Activated T-helper 1 cell treated with anti-CD3 and anti-CD28 coated beads, Interleukin-12 subunit alpha, Interleukin-12 subunit beta, Interleukin-2, Interleukin-4 antibody, amounts not matched to agents 30 ng/mL and 10 ng/mL and 1 ng/mL, durations not matched to agents 14 hours and 24 hours and 36 hours (primary cell): ENCODE measurements around the gene NCAPH2. TPM values are rescaled to one million over a fixed set of nuclear protein-coding genes. Genes with fewer than 3 reads are reported as not detected.

ENCODE experiments used
- DNase-seq: peaks from one replicate; pipeline ENCODE4 v3.0.0; 2021; ENCODE audit warnings: low spot score
- H3K27ac Mint-ChIP-seq: one replicate; pipeline ENCODE4 v1.8.0; 2021; ENCODE audit warnings: mild to moderate bottlenecking, mixed read lengths
- H3K27me3 Mint-ChIP-seq: one replicate; pipeline ENCODE4 v1.8.0; 2022; ENCODE audit warnings: mild to moderate bottlenecking, moderate library complexity, mixed read lengths; ENCODE audit not compliant: insufficient read depth
- H3K36me3 Mint-ChIP-seq: one replicate; pipeline ENCODE4 v1.8.0; 2021; ENCODE audit warnings: low read depth, mixed read lengths
- H3K4me1 Mint-ChIP-seq: one replicate; pipeline ENCODE4 v1.8.0; 2021; ENCODE audit warnings: low read depth, mixed read lengths
- H3K4me3 Mint-ChIP-seq: one replicate; pipeline ENCODE4 v1.8.0; 2021; ENCODE audit warnings: mild to moderate bottlenecking, moderate library complexity, mixed read lengths
- H3K9me3 Mint-ChIP-seq: one replicate; pipeline ENCODE4 v1.8.0; 2021; ENCODE audit warnings: mixed read lengths
- intact Hi-C: fragments of 100-400 bp; cut with micrococcal nuclease; formaldehyde crosslinking; loops from one replicate; pipeline ENCODE4 v1.15.1; 2024
- total RNA-seq: library from RNA; stranded (reverse); gene quantifications from 2 replicates; pipeline ENCODE4 v1.2.3, GENCODE V29; 2022

Gene NCAPH2
- total RNA-seq, 1 donor from 2014 or later = 133 TPM

DNA sequence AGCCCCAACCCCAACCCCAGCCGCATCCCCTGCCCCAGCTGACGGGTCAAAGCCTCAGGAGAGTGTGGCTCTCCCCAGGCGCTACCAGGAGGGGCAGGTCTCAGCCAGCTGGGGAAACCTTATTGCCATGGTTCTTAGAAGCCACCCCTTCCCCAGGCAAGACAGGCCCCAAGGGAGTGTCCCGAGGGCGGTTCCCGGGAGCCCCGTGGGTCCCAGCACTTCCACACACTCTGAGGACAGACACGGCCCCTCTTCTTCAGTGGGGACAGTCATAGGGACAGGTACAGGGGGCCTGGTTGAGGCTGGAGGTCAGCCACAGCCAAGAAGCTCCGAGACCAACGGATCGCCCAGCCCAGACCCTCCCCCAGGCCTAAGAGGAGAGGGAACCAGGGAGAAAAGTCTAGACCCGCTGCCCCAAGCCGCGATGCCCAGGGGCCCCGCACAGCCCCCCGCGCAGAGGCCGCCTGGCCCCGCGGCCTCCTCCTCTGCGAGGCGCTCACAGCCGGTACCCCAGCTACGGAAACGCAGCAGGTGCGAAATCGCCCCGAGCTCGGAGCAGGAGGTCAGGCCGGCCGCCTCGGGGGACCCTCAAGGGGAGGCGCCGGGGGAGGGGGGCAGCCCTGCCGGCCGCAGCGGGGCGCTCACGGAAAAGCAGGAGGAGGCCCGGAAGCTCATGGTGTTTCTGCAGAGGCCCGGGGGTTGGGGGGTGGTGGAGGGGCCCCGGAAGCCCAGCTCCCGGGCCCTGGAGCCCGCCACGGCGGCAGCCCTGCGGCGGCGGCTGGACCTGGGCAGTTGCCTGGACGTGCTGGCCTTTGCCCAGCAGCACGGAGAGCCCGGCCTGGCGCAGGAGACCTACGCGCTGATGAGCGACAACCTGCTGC is 40.3 kb downstream of the NCAPH2 start:
- no peaks in the 10 kb centered on the region for H3K27me3 Mint-ChIP-seq
- peaks cover 29% of the 10 kb centered on the region for H3K4me1 Mint-ChIP-seq
- intact Hi-C loops = loop anchor here (1.0 kb wide), 2 partner anchors 9 to 14 kb away; partner anchors contain the start of gene SYCE3
- peak overlapping the region; percentile 77 for H3K4me3 Mint-ChIP-seq
- no peaks in the 10 kb centered on the region for H3K9me3 Mint-ChIP-seq
- peak overlapping the region; percentile 82 for H3K27ac Mint-ChIP-seq
- DNase-seq = peak; percentile 51
- H3K36me3 Mint-ChIP-seq = no peaks in the 10 kb centered on the region

DNA sequence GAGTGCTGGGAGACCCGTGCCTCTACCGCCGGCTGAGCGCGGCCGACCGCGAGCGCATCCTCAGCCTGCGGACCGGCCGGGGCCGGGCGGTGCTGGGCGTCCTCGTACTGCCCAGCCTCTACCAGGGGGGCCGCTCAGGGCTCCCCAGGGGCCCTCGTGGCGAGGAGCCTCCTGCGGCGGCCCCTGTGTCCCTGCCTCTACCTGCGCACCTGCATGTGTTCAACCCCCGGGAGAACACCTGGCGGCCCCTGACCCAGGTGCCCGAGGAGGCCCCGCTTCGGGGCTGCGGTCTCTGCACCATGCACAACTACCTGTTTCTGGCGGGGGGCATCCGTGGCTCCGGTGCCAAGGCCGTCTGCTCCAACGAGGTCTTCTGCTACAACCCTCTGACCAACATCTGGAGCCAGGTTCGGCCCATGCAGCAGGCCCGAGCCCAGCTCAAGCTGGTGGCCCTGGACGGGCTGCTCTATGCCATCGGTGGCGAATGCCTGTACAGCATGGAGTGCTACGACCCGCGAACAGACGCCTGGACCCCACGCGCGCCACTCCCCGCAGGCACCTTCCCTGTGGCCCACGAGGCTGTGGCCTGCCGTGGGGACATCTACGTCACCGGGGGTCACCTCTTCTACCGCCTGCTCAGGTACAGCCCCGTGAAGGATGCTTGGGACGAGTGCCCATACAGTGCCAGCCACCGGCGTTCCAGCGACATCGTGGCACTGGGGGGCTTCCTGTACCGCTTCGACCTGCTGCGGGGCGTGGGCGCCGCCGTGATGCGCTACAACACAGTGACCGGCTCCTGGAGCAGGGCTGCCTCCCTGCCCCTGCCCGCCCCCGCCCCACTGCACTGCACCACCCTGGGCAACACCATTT is 41.1 kb downstream of the NCAPH2 start:
- peak overlapping the region; percentile 83 for H3K27ac Mint-ChIP-seq
- peaks cover 29% of the 10 kb centered on the region for H3K4me1 Mint-ChIP-seq
- DNase-seq = no peak
- H3K36me3 Mint-ChIP-seq = no peaks in the 10 kb centered on the region
- peaks cover 3% of the 10 kb centered on the region for H3K27me3 Mint-ChIP-seq
- H3K4me3 Mint-ChIP-seq = peak overlapping the region; percentile 82
- H3K9me3 Mint-ChIP-seq = no peaks in the 10 kb centered on the region
- intact Hi-C loops = loop anchor here (1.0 kb wide), 2 partner anchors 10 to 13 kb away; partner anchors contain the start of gene SYCE3

DNA sequence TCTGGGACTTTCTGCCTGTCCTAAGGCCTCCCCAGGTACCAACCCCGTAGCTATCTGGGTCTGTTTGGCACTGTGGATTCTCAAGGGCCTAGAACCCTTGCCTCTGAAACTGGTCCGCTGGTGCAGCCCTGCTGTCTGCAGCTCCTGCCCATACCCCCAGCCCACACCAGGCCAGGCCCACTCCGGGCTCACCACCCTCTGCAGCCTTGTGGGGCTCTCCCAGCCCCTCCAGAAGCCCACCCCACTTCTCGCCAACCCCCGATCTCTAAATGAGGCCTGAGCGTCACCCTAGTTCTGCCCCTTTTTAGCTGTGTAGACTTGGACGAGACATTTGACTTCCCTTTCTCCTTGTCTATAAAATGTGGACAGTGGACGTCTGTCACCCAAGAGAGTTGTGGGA is 42.4 kb downstream of the NCAPH2 start:
- Mint-ChIP-seq H3K4me1 (peaks cover 18% of the 10 kb centered on the region), H3K36me3 (no peaks in the 10 kb centered on the region), H3K4me3 (peak overlapping the region; percentile 82), H3K9me3 (no peaks in the 10 kb centered on the region), H3K27me3 (peaks cover 3% of the 10 kb centered on the region), H3K27ac (peak overlapping the region; percentile 86)
- intact Hi-C loops = no loop called here
- no peak for DNase-seq

DNA sequence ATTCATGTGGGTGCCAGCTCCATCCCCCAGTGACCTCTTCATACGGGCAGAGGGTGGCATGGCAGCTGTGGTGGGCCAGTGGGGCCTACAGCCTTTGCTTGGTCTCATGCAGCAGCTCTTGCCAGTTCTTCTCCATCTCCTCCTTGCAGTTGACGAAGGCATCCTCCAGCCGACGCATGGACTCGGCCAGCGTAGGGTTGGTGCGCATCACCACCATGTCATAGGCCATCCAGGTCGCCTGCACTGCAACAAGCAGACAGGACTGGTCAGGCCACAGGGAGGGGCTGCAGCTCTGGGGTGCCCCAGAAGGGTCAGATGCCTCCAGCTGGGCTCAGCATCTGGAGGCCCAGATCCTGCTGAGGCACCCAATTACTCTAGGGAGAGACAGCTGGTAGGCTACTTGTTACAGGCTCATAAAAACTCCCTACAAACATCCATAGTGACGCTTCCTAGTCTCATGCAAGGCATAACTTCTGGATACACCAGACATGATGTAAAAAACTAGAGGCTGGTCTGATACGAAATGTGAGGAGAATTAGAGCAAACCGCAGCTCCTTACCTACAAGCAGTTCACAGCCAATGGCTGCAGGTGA is 43.2 kb downstream of the NCAPH2 start:
- Mint-ChIP-seq H3K27me3 (peaks cover 3% of the 10 kb centered on the region), H3K4me3 (peak overlapping the region; percentile 23), H3K4me1 (peaks cover 11% of the 10 kb centered on the region), H3K9me3 (no peaks in the 10 kb centered on the region), H3K36me3 (no peaks in the 10 kb centered on the region), H3K27ac (no peak overlapping the region)
- intact Hi-C loops = no loop called here
- DNase-seq = no peak

DNA sequence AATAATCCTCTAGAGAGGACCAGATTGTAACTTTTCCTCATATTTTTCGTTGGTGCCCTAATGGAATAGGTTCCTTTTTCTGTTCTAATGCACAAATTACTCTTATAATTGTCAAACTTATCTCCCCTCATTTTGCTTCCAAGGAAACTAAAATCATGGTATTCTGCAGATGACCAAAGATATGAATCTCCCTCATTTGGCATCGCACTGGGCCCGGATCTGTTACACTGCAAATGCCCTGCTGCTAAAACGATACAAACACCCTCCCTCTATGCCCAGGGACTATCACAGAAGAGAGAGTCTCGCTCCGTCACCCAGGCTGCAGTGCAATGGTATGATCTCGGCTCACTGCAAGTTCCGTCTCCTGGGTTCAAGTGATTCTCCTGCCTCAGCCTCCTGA is 45.3 kb downstream of the NCAPH2 start:
- Mint-ChIP-seq H3K27ac (no peak overlapping the region), H3K9me3 (no peaks in the 10 kb centered on the region), H3K36me3 (no peaks in the 10 kb centered on the region), H3K27me3 (peaks cover 3% of the 10 kb centered on the region), H3K4me1 (peaks cover 11% of the 10 kb centered on the region), H3K4me3 (no peak overlapping the region)
- no peak for DNase-seq
- intact Hi-C loops = no loop called here

DNA sequence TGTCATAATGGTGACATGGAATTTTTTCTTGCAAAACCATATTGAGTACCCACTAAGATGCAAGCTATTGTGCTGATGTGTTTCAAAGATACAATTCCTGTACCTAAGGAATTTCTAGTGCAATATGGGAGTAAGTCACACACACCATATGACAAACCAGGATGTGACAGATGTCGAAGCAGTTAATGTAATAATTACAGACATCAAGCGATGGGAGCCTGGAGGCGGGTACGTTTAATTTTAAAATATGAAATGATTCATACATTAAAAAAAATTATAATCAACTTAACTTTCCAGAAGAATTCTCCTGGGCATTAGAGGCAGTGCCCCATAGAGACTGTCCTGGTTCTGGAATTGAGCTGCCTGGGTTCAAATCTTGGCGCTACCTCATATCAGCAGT is 48.7 kb downstream of the NCAPH2 start:
- Mint-ChIP-seq H3K27ac (no peak overlapping the region), H3K9me3 (no peaks in the 10 kb centered on the region), H3K36me3 (no peaks in the 10 kb centered on the region), H3K27me3 (peaks cover 8% of the 10 kb centered on the region), H3K4me3 (no peak overlapping the region), H3K4me1 (peaks cover 7% of the 10 kb centered on the region)
- intact Hi-C loops = no loop called here
- no peak for DNase-seq

DNA sequence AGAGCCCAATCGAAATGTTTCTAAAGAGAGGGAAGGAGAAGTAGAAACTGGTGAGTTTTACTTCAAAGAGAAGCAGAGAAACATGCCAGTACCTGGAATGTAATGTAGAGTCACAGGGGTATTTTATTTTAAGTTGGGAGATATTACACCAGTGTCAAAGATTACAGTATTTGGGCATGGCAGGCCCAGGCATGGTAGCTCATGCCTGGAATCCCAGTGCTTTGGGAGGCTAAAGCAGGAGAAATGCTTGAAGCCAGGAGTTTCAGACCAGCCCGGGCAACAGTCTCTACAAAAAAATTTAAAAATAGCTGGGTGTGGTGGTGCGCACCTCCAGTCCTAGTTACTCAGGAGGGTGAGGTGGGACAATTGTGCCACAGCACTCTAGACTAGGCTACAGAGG is 52.0 kb downstream of the NCAPH2 start:
- no peaks in the 10 kb centered on the region for H3K9me3 Mint-ChIP-seq
- peaks cover 20% of the 10 kb centered on the region for H3K4me1 Mint-ChIP-seq
- no peak overlapping the region for H3K27ac Mint-ChIP-seq
- H3K36me3 Mint-ChIP-seq = no peaks in the 10 kb centered on the region
- intact Hi-C loops = no loop called here
- no peak overlapping the region for H3K4me3 Mint-ChIP-seq
- H3K27me3 Mint-ChIP-seq = peaks cover 5% of the 10 kb centered on the region
- DNase-seq = no peak

DNA sequence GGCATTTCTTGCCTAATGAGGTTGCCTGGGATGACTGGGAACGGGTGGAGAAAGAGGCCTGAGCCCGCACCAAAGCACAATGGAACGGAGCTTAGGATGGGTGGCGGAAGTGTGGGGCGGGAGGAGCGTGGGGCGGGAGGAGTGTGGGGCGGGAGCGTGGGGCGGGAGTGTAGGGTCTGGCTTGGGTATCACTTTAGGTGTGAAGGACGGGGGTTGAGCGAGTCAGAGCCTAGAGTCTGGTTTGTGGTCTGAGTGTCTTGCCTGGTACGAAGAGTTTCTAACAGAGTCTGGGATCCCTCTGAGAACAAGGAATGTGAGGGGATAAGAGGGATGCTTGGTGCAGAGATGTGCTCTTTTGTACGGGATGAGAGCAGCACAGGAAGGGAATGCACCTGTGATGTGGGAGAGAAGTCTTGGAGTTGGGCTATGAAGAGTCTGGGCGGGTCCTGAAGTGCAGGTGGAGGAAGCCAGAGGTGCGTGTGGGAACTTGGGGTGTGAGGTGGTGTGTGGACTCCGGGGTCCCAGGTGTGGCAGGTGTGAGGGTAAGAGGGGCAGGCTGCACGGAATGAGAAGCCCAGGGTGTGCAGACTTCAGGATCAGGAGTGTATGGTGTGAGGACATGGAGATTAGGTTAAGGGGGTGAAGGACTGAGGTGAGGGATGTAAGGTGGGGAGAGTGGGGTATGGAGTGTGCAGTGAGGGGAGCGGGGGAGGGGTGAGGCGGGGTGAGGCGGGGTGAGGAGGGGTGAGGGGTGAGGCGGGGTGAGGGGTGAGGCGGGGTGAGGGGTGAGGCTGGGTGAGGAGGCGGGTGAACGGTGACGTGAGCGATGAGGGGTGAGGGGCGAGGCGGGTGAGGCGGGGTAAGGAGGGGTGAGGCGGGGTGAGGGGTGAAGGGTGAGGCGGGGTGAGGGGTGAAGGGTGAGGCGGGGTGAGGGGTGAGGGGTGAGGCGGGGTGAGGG is 53.7 kb downstream of the NCAPH2 start:
- Mint-ChIP-seq H3K9me3 (no peaks in the 10 kb centered on the region), H3K36me3 (no peaks in the 10 kb centered on the region), H3K27ac (peak overlapping the region; percentile 58), H3K27me3 (peaks cover 9% of the 10 kb centered on the region), H3K4me3 (peak overlapping the region; percentile 71), H3K4me1 (peaks cover 20% of the 10 kb centered on the region)
- no peak for DNase-seq
- intact Hi-C loops = loop anchor here (1.0 to 2.0 kb wide), 2 partner anchors 13 to 93 kb away; no protein-coding TSS in a partner anchor

DNA sequence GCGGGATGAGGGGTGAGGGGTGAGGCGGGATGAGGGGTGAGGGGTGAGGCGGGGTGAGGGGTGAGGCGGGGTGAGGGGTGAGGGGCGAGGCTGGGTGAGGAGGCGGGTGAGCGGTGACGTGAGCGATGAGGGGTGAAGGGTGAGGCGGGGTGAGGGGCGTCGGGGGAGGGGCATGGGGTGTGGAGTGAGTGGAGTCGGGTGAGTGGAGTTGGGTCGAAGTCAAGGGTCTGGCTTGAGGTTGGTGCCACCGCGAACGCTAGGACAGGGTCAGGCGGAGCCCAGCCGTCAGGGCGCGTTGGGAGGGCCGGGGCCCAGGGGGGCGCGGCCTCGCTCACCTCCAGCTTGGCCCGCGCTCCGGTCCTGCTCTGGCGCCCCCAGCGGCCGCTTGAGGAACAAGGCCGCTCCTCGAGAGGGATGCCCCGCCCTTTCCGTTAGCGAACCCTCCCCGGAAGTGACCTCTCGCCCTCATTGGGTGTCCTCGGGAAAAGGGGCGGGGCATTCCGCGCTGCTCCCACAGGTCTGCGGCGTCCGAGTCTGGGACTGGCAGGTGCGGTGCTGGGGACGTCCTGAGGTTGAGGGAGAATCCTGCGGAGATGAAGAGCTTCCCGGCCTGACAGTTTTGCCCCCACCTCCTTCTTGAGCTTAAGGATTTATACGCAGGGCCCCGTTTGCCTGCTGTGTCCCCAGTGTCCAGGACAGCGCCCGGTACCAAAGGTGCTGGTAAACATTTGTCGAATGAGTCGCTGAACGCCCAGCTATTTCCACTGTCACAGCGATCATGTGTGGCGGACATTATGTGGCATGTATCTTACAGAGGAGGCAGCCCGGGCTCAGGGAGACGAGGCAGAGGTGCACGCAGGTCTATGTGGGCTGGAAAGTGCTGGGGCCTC is 54.7 kb downstream of the NCAPH2 start, which contains the start of gene SYCE3:
Gene SYCE3 (minus strand): TSS at position 397 of the 890 bp plus-strand sequence. CDS start 6,514 bp downstream, outside the sequence.
- peak; percentile 98 for DNase-seq
- Mint-ChIP-seq H3K27ac (peak within 1 kb of the TSS; percentile 77), H3K36me3 (peaks cover 2% of the 10 kb centered on the region), H3K4me1 (peaks cover 20% of the 10 kb centered on the region), H3K4me3 (peak within 1 kb of the TSS; percentile 88), H3K27me3 (peaks cover 9% of the 10 kb centered on the region), H3K9me3 (no peaks in the 10 kb centered on the region)
- intact Hi-C loops = loop anchor here (1.0 to 2.0 kb wide), 5 partner anchors 14 to 94 kb away; partner anchors contain the start of genes CHKB and NCAPH2

DNA sequence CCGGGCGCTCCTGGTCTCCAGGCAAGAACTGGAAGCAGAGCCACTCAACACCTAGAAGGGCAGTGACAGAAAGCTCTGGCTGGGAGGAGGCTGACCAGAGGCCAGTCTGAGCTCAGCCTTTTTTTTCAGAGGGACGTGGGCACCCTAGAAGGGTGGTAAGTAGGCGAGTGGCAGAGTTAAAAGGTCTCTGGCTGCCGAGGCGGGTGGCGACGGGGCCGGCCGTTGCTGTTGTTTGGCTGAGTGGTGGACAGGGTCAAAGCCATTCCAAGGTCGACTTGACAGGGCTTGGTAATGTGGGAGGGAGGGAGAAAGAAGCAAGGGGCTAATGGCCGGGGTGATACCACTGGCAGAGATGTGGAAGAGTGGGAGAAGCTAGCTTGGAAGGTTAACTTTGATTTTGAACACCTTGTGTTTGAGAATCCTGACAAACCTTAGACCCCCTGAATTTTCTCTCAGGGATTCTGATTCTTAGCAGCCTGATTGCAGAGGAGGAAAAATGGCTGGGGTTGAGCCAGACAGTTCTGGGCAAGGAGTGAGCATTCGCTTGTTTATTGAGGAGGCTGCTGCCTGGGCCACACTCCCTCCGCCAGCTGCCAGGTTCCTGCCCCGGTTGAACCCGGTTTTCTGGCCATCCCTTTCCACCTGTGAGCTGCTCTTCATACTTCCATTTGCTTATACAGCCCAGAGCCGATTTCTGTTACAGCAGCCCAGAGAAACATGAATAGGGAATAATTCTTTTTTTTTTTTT is 55.6 kb downstream of the NCAPH2 start:
- intact Hi-C loops = loop anchor here (1.0 to 2.0 kb wide), 4 partner anchors 19 to 95 kb away; partner anchors contain the start of genes CHKB and NCAPH2
- Mint-ChIP-seq H3K36me3 (peaks cover 4% of the 10 kb centered on the region), H3K4me1 (peaks cover 20% of the 10 kb centered on the region), H3K27ac (peak overlapping the region; percentile 77), H3K9me3 (no peaks in the 10 kb centered on the region), H3K4me3 (peak overlapping the region; percentile 88), H3K27me3 (peaks cover 9% of the 10 kb centered on the region)
- no peak for DNase-seq
